ENCODE data around the gene SEMA4G.
A peak's percentile ranks its signal among the peaks of the same experiment; 100 is the strongest.

Gene SEMA4G

DNA sequence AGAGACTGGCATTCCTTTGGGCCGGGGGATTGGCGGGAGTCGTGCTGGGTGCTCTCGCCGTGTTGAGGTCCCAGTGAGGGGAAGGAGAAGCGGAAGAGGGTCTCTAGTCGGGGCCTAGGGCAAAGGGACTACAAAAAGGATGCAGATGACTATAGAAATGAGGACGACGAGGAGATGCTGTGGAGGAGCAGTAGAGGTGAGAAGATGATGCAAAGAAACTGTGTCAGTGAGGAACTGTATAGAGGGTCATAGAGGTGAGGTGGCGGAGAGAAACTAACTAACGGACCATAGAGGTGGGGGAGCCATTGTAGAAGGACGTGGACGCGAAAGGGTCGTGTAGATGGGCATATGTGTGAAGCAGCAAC lies 18.4 kb downstream of the SEMA4G start:
- TF ChIP-seq, protein P1, sequence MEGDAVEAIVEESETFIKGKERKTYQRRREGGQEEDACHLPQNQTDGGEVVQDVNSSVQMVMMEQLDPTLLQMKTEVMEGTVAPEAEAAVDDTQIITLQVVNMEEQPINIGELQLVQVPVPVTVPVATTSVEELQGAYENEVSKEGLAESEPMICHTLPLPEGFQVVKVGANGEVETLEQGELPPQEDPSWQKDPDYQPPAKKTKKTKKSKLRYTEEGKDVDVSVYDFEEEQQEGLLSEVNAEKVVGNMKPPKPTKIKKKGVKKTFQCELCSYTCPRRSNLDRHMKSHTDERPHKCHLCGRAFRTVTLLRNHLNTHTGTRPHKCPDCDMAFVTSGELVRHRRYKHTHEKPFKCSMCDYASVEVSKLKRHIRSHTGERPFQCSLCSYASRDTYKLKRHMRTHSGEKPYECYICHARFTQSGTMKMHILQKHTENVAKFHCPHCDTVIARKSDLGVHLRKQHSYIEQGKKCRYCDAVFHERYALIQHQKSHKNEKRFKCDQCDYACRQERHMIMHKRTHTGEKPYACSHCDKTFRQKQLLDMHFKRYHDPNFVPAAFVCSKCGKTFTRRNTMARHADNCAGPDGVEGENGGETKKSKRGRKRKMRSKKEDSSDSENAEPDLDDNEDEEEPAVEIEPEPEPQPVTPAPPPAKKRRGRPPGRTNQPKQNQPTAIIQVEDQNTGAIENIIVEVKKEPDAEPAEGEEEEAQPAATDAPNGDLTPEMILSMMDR (IDR thresholded peaks at IDR 0.05), result no peak
- peaks cover 28% of the 10 kb centered on the region for H3K36me3 Mint-ChIP-seq (ENCODE audit: low read depth)
- DNase-seq, result no peak
- H3K27me3 Mint-ChIP-seq (ENCODE audit: low read depth, poor library complexity), result no peaks in the 10 kb centered on the region
- H3K27ac Mint-ChIP-seq, result peak overlapping the region; percentile 98
- H3K4me1 Mint-ChIP-seq, result peaks cover 40% of the 10 kb centered on the region
- peak overlapping the region; percentile 97 for H3K4me3 Mint-ChIP-seq
- no peaks in the 10 kb centered on the region for H3K9me3 Mint-ChIP-seq

DNA sequence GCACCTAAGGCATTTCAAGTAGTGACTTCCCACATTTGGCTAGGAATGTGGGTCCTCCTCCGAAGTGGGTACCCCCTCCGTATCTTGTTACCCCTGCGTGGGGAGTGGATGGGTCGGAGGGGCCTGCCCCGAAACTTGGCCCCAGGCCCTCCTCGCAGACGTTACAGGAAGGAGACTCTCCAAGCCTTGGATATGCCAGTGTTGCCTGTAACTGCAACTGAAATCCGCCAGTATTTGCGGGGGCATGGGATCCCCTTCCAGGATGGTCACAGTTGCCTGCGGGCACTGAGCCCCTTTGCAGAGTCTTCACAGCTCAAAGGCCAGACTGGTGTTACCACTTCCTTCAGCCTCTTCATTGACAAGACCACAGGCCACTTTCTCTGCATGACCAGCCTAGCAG lies 18.9 kb downstream of the SEMA4G start:
- no peaks in the 10 kb centered on the region for H3K27me3 Mint-ChIP-seq (ENCODE audit: low read depth, poor library complexity)

DNA sequence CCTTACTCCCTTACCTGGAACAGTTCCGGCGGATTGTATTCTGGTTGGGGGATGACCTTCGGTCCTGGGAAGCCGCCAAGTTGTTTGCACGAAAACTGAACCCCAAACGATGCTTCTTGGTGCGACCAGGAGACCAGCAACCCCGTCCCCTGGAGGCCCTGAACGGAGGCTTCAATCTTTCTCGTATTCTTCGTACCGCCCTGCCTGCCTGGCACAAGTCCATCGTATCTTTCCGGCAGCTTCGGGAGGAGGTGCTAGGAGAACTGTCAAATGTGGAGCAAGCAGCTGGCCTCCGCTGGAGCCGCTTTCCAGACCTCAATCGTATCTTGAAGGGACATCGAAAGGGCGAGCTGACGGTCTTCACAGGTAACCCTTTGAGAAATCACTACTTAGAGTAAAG lies 19.8 kb downstream of the SEMA4G start:
- no peaks in the 10 kb centered on the region for H3K27me3 Mint-ChIP-seq (ENCODE audit: low read depth, poor library complexity)
- no peaks in the 10 kb centered on the region for H3K9me3 Mint-ChIP-seq
- peaks cover 32% of the 10 kb centered on the region for H3K36me3 Mint-ChIP-seq (ENCODE audit: low read depth)
- H3K27ac Mint-ChIP-seq, result no peak overlapping the region
- H3K4me3 Mint-ChIP-seq, result peak overlapping the region; percentile 97
- H3K4me1 Mint-ChIP-seq, result peaks cover 46% of the 10 kb centered on the region
- DNase-seq, result no peak
- TF ChIP-seq, protein P1 (IDR thresholded peaks at IDR 0.05), result no peak

More for the DNA sequence above, 18.9 kb downstream of the SEMA4G start:
- H3K4me1 Mint-ChIP-seq, result peaks cover 40% of the 10 kb centered on the region
- H3K4me3 Mint-ChIP-seq, result peak overlapping the region; percentile 97
- no peak for DNase-seq
- H3K9me3 Mint-ChIP-seq, result no peaks in the 10 kb centered on the region
- peaks cover 28% of the 10 kb centered on the region for H3K36me3 Mint-ChIP-seq (ENCODE audit: low read depth)
- H3K27ac Mint-ChIP-seq, result no peak overlapping the region
- TF ChIP-seq, protein P1 (IDR thresholded peaks at IDR 0.05), result no peak

GRCh38 chr10:100993986-100994708 lies 24.8 kb downstream of the SEMA4G start:
- no peak overlapping the region for H3K4me3 Mint-ChIP-seq
- peaks cover 3% of the 10 kb centered on the region for H3K27me3 Mint-ChIP-seq (ENCODE audit: low read depth, poor library complexity)
- TF ChIP-seq, protein P1 (IDR thresholded peaks at IDR 0.05), result peak; percentile 66
- DNase-seq, result peak; percentile 34
- peaks cover 48% of the 10 kb centered on the region for H3K4me1 Mint-ChIP-seq
- peak overlapping the region; percentile 89 for H3K27ac Mint-ChIP-seq
- no peaks in the 10 kb centered on the region for H3K9me3 Mint-ChIP-seq
- H3K36me3 Mint-ChIP-seq (ENCODE audit: low read depth), result peaks cover 27% of the 10 kb centered on the region

GRCh38 chr10:100995181-100995580 lies 25.9 kb downstream of the SEMA4G start:
- H3K4me3 Mint-ChIP-seq, result peak overlapping the region; percentile 28
- H3K9me3 Mint-ChIP-seq, result no peaks in the 10 kb centered on the region
- no peak for DNase-seq
- peaks cover 3% of the 10 kb centered on the region for H3K27me3 Mint-ChIP-seq (ENCODE audit: low read depth, poor library complexity)
- no peak overlapping the region for H3K27ac Mint-ChIP-seq
- H3K36me3 Mint-ChIP-seq (ENCODE audit: low read depth), result peaks cover 27% of the 10 kb centered on the region
- peaks cover 41% of the 10 kb centered on the region for H3K4me1 Mint-ChIP-seq
- TF ChIP-seq, protein P1 (IDR thresholded peaks at IDR 0.05), result no peak
